ENCODE measurements around the gene EIF4EBP2. TPM values are rescaled to one million over a fixed set of nuclear protein-coding genes. Genes with fewer than 3 reads are reported as not detected.

EIF4EBP2 gene, protein sequence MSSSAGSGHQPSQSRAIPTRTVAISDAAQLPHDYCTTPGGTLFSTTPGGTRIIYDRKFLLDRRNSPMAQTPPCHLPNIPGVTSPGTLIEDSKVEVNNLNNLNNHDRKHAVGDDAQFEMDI
- 32.8 and 42.9 TPM in 2 replicates for total RNA-seq (2014; rRNA removed)
- 25.7 TPM for polyA plus RNA-seq (2012)

DNA sequence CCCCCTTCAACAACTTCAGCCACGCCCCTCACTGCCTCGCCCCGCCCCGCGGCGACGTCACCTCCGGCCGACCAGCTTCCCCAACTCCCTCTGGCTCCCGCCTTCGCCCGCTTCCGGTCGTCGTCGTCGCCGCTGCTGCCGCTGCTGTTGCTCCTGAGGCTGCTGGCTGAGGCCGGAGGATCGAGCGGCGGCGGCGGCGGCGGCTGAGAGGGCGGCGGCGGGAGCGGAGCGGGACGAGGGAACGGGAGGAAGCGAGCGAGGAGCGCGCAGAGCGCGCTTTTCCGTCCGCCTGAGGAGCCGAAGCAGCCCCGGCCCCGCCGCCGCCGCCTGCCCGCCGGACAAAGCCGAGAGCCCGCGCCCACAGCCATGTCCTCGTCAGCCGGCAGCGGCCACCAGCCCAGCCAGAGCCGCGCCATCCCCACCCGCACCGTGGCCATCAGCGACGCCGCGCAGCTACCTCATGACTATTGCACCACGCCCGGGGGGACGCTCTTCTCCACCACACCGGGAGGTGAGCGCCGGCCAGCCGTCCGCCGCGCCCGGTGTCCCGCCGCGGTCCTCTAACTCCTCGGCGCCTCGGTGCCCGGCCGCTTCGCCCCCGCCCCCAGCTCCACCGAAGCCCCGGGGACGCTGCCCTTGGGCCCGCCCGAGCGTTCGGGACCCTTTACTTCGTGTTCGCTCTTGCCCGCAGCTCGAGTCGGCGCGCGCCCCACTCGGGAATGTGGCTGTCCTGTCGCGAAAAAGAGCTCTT, at the start of gene EIF4EBP2:
TSS of gene EIF4EBP2 (plus strand) at position 110 of the 751 bp plus-strand sequence. CDS start at position 367, 257 bp downstream.
- peak; percentile 92 for DNase-seq (ENCODE audit: low read depth)

DNA sequence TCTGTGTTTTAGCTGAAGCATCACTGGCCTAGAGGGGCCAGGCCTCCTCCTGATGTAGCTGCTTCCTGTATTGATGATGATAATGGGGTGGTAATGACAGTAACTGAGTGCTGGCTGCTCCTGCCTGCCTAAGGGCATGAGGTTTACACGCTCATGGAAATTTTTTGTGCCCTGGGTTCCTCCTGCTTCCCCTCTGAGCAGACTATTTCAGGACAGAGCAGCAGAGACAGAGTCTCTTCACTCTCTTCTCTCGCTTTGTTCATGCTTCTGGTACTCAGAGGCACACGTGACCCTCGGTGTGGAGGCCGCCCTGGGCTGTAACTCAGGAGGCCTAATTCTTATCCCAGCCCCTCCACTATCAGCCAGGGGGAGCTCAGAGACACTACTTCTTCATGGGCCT, 49.4 kb upstream of the EIF4EBP2 start:
- no peak for DNase-seq (ENCODE audit: low read depth)

DNA sequence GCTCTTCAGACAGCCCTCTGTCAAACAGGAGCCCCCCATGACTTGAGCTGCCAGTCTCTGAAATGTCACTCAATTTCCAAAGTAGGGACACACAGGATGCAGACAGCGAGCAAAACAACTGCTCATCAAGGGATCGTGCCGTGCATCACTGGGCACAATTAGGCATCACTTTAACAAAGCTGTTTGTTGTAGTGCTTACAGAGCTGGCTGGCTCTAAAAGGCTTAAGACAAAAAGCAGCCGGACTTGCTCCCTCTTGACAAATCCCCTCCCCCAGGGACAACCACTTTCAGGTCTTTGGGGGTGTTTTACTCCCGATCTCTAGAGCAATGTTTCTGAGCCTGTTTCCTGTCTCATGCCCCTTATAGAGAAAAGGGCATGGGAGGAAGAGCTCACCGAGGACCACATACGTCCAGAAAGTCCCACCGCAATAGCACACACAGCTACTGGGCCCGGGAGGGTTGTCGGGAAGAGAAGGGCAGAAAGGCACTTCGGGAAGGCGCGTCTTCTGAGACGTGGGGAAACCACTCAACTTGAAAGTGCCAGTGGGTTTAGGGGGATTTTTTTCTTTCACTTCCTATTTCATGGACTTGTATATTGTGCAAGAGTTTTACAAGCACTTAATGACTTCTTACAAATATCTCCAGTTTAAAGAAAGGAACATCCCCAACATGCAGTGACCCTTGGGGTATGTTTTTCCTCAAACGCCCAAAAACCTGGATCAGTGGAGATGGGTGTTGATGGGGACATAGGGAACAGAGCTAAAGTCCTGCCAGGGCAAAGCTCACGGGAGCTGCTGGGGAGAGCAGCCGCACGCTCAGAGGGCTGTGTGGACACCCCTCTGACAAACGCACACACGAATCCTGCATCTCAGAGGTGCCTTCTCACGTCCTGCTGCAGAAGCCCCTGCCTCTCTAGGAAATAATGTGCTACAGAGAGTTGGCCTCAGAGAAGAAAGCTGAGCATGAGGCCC, 48.6 kb upstream of the EIF4EBP2 start:
- no peak for DNase-seq (ENCODE audit: low read depth)

DNA sequence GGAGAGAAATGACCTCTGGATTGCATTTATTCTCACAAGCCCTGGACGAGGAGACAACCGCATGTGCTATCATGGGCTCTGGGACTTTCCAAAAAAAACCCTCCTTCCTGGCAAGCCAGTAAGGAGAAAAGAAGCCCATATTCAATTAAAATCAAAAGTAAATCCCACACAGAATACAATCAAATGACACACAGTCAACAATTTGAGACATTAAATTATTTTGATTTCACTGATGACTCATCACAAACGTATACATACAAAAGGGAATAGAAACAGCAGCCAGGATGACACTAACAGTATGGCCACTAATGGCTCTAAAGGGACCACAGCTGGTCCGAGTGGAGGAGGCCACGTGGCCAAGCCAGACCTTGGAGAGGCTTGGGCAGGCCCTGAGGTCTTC, 46.4 kb upstream of the EIF4EBP2 start:
- DNase-seq (ENCODE audit: low read depth) = peak; percentile 41

DNA sequence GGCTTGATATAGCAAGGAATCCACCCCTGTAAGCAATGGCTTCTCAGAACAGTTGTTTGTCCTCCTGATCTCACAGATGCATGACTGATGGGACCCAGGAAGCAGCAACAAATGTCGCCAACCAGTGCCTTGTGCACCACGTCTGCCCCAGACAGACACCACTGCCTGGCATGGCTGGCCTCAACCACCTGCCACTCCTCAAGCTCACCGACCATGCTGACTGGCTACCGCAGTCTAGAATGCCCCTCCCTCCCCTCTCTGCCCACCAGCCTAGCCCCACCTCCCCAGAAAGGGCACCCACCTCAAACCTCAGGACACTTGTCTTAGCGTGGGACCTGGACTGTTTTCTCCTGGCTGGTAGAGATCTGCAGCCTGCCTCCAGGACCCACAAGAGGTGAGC, 45.5 kb upstream of the EIF4EBP2 start:
- no peak for DNase-seq (ENCODE audit: low read depth)

DNA sequence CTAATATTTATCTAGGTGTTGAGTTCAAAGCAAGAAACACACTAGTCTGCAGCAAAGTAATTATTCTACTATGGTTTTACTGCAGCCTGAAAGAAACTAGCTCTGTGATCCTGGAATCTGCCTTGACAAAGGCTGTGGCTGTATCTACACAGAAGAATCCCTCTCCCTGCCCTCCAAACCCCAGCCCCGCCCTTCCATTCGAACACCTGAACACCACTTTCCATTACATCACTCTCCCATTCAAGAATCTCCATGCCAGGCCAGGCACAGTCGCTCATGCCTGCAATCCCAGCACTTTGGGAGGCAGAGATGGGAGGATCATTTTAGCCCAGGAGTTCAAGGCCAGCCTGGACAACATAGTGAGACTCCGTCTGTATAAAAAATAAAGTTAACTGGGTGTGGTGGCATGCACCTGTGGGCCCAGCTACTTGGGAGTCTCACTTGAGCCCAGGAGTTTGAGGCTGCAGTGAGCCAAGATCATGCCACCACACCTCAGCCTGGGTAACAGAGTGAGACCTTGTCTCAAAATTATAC, 44.9 kb upstream of the EIF4EBP2 start:
- DNase-seq (ENCODE audit: low read depth) = no peak

DNA sequence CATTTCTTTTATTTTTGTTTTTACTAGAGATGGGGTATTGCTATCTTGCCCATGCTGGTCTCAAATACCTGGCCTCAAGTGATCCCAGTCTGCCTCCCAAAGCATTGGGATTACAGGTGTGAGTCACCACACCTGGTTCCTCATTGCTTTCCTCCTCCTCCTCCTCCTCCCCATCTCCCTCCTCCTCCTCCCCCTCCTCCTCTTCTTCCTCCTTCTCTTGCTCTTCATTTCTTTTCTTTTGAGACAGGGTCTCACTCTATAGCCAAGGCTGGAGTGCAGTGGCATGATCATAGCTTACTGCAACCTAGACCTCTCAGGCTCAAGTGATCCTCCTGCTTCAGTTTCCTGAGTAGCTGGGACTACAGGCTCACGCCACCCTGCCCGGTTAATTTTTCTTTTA, 43.7 kb upstream of the EIF4EBP2 start:
- DNase-seq (ENCODE audit: low read depth) = no peak

DNA sequence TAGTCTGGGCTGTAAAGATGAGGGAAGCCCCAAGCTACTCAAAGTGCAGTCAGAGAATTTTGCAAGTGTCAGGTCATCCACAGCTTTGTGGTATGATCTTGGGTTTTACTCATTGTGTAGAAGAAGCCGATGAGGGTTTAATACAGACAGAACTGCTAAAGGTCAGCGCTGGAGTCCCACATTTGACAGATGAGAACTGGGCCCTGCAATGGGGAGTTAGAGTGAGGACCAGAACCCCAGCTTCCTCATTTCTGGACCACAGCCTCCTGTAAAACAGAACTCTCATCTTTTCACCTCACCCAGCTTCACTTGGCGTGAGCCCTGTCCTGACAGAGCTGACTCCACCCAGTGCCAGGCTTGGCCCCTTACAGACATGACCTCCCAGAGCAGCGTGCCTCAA, 41.6 kb upstream of the EIF4EBP2 start:
- DNase-seq (ENCODE audit: low read depth) = no peak

DNA sequence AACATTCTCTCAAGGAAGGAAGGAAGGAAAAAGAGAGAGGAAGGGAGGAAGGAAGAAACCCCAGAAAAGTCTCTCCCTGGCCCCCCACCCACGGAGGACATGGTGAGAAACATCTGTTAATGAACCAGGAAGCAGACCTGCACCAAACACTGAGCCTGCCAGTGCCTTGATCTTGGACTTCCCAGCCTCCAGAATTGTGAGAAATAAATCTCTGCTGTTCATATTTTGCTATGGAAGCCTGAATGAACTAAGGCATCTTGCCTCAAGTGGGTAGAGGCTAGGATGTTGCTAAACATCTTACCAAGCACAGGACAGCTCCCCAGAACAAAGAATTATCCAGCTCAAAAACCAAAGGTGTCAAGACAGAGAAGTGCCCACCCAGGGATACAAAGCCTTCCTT, 40.7 kb upstream of the EIF4EBP2 start:
- no peak for DNase-seq (ENCODE audit: low read depth)

DNA sequence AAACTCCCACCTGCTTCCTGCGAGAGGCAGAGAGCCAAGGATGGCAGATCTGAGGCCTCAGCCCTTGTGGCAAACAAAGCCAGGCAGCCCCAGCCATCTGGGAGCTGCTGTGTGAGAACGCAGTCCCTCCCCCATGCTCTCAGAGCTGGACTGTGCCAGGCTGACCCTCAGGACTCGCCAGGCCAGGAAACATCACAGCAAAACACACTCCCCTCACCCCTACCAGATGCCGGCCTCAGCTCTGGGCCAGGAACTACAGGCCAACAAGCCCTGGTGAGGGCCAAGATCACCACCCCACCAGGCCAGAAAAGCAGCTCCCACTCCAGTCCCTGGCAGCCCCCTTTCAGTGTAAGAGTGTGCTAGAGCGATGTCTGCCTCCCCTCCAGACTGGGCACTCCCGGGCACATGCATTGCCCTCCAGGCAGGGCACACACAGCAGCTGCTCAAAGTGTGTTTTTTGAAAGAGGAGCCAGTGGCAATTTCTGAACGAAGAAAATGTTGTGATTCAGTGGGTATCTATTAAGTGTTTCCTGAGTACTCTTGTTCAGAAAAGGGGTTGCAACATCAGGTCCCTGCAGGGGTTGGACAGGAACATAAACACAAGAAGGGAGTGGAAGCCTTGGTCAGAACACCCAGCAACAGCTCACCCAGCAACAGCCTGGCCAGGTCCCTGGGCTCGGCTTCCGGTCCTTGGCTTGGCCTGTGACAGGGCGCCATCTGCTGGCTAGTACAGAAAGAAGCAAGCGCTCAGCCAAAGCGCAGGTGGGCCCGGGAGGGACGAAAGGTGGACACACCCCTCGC, 39.8 kb upstream of the EIF4EBP2 start:
- DNase-seq (ENCODE audit: low read depth) = peak; percentile 93

DNA sequence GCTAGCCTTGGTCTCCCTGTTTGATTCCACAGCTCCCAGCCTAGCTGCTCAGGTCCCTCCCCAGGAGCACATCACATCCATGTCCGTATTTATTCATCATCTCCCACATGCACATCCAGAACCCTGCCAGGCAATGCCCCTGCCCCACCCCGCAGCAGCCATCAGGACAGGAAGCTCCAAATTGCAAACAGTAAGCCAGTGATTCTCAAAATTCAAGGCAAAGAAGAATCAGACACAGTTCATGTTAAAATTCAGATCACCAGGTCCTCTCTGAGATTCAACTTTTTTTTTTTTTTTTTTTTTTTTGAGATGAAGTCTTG, 39.2 kb upstream of the EIF4EBP2 start:
- DNase-seq (ENCODE audit: low read depth) = no peak

DNA sequence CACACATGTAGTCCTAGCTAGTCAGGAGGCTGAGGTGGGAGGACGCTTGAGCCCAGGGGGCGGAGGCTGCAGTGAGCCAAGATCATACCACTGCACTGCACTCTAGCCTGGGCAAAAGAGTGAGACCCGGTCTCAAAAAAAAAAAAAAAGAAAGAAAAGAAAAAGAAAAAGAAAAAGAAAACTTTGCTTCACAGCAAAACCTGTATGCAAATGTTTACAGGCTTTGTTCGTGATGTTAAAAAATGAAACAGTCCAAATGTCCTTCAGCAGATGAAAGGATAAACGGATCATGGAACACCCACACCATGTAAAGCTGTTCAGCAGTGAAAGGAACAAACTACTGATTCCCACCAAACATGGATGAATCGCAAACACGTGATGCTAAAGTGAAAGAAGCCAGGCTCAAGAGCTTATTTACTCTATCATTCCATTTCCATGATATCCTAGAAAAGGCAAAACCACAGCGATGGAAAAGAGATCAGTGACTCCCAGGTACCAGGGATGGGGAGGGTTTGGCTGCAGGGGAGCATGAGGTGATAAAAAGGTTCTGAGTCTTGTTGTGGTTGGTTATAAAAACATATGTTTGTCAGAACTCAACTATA, 36.6 kb upstream of the EIF4EBP2 start:
- DNase-seq (ENCODE audit: low read depth) = peak; percentile 74

DNA sequence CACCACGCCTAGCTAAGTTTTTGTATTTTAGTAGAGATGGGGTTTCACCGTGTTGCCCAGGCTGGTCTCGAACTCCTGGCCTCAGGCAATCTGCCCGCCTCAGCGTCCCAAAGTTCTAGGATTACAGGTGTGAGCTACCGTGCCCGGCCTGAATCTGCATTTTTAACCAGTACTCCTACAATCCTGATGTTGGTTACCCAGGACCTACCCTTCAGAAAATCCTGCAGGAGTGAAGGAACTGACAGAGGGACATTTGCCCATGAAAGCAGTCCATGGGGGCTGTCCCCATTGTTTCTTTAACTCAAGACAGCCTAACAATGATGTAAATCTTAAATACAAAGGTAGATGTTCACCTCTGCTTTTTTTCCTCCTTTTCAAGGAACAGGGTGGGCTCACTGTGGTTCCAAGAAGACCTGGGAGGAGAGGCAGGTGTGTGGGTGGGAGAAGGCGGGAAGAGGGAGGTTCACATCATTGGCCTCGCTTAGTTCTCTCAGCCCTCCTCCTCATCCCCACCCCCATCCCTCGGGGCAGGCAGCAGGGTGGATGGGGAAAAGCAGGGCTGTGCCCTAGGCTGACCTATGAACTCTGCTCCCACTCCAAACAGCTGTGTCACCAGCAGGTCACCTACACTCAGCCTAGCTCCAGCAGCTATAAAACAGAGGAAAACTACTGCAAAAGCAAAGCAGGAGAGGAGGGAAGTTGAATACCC, 35.0 kb upstream of the EIF4EBP2 start:
- no peak for DNase-seq (ENCODE audit: low read depth)

DNA sequence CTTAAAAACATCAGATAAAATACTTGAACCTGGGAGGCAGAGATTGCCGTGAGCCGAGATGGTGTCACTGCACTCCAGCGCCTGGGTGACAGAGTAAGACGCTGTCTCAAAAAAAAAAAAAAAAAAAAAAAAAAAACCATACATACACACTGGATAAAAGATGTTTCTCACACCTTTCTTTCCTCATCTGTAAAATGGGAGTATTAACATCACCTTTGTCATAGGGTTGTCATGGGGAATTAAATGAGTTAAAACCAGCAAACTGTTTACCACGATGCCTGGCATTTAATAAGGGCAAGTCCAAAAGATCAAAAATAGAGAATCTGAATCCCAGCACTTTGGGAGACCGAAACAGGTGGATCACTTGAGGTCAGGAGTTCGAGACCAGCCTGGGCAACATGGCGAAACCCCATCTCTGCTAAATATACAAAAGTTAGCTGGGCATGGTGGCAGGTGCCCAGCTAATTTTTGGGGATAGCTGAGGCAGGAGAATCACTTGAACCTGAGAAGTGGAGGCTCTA, 34.4 kb upstream of the EIF4EBP2 start:
- DNase-seq (ENCODE audit: low read depth) = no peak

DNA sequence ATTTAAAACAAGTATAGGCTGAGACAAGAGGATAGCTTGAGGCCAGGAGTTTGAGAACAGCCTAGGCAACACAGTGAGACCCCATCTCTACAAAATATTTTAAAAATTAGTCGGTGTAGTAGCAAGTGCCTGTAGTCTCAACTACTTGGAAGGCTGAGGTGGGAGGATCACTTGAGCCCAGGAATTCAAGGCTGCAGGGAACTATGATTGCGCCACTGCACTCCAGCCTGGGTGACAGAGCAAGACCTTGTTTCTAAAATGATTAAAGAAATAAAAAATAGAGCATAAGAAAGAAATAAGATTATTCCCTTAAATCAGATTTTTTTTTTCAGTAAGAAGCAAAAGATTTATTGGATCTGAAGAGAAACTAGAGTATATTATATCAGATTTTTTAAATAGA, 33.2 kb upstream of the EIF4EBP2 start:
- no peak for DNase-seq (ENCODE audit: low read depth)

DNA sequence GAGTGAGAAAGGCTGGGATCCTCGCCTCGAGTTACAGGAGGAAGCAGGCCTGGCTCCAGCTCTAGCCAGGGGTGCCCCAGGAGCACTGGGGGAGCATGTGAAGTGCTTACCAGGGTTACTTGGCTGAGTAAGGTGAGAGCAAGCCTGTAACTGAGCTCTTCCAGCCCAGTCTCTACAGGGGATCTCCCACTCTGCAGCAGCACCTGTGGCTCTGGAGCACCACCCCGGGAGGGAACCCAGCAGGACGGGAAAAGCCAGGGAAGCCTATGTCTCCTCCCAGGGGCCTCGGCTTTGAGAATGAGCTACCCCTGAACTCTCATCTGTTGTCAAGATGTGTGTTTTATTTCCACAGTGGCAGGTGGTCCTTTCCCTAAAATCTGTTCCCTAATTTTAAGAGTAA, 32.1 kb upstream of the EIF4EBP2 start:
- no peak for DNase-seq (ENCODE audit: low read depth)

DNA sequence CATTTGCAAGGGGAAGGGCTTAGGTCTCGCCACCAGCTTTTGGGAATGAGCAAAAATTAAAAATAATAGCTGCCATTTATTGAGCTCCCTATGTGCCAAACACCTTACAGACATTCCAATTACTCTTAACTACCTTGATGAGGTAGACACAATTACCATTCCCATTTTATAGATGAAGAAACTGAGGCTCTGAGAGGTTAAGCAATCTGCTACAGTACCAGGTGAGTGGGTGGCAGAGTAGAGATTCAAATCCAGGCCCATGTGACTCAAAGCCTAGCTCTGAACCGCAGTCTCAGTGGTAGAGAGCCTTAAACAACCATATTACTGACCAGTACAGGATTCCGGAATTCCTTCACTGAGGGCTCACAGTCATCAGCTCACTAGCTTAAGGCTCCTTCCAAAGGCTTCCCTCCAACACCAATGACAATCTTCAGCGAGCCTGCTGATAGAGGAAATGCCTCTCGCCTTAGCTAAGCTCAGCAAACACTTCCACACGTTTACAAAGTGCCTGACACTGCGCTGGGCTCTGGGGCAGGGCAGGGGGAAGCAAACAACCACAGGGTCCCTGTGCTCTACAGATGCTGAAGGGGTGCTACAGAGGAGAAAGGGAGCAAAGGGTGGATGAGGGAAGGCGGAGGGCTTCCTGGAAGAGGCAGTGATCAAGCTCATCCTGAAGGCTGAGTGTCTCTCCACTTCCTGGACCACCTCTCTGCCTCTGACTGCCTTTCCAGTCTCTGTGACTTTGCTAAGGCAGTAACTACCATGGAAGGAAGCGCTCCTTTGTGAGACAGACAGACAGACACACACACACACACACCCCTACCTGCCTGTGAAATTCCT, 28.9 kb upstream of the EIF4EBP2 start:
- DNase-seq (ENCODE audit: low read depth) = no peak

DNA sequence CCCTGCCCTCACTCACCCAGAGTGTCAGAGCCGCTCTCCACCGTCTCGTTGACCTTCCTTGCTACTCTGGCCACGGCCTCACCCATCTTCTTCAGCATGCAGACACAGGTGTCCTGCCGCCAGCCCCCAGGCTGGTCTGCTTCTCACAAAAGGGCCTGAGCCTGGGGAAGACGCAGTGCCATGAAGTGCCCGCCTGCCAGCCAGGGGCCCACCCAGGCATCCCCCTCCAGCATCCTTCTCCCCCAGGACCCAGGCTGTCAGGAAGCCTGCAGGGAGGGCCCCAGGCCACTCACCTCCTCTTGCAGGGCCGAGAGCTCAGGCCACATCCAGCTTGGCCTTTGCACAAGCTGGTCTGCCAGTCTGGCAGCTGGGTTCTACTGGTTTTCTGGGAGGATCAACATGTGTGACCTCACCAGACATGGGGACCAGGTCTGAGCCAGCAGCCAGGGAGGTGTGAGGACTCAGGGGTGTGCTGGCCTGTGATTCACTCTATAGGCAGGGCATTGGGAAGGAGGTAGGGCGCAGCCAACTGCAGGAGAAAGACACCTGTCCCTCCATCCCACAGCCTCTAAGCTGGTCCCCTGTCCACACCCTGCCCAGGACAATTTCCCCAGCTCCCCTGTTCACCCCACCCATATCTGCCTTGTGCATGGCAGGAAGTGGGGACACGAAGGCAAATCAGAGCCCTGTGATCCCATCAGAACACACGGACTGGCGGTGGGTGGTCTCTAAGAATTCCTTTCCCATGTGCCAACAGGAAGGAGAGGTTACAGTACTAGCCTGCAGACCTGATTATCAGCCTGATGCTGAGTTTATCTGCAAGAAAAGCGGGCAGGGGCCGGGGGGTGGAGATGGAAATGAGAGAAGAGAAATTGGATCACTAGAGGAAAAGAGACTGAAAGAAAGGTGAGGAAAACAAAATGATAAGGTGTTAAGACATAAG, 27.2 kb upstream of the EIF4EBP2 start:
- DNase-seq (ENCODE audit: low read depth) = peak; percentile 14
